Measurements from ENCODE around the gene GUCA1C.

The GUCA1C gene

GRCh38 chr3:108970561-108970960, 16.9 kb upstream of the GUCA1C start:
- TF ChIP-seq CTCF (IDR thresholded peaks at IDR 0.05; ENCODE audit: low read depth, low read length) = no peak

DNA sequence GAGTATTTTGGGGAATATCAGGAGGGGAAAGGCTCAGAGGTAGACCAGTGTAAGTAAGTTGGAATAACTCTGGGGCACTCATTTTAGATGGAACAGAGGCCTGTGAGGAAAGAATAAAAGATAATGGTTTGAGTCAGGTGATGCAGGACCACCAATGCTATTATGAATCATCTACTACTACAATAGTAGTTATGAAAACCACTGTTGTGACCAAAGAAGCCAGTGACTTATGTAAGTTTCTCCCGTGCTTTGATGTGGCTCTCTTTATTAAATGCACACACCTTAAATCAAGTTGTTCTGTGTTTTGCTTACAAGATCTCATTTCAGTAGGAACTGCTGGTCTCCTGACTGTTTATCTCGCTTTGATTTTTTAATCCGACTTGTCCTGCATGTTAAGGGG, 13.1 kb upstream of the GUCA1C start:
- TF ChIP-seq CTCF (IDR thresholded peaks at IDR 0.05; ENCODE audit: low read depth, low read length) = no peak
- H3K4me3 ChIP-seq (replicated peaks in 1 of 2; ENCODE audit: low read depth in 2 of 2, low read length in 2 of 2) = no peak overlapping the region
- no peak for DNase-seq (ENCODE audit: low read depth in 2 of 2)

More at GRCh38 chr3:108970561-108970960, 16.9 kb upstream of the GUCA1C start:
- no peak for DNase-seq (ENCODE audit: low read depth in 2 of 2)
- H3K4me3 ChIP-seq (replicated peaks in 1 of 2; ENCODE audit: low read depth in 2 of 2, low read length in 2 of 2) = no peak overlapping the region

GRCh38 chr3:108959017-108959416, 5.3 kb upstream of the GUCA1C start:
- H3K4me3 ChIP-seq (replicated peaks in 1 of 2; ENCODE audit: low read depth in 2 of 2, low read length in 2 of 2) = no peak overlapping the region
- no peak for TF ChIP-seq CTCF (IDR thresholded peaks at IDR 0.05; ENCODE audit: low read depth, low read length)
- DNase-seq (ENCODE audit: low read depth in 2 of 2) = no peak

DNA sequence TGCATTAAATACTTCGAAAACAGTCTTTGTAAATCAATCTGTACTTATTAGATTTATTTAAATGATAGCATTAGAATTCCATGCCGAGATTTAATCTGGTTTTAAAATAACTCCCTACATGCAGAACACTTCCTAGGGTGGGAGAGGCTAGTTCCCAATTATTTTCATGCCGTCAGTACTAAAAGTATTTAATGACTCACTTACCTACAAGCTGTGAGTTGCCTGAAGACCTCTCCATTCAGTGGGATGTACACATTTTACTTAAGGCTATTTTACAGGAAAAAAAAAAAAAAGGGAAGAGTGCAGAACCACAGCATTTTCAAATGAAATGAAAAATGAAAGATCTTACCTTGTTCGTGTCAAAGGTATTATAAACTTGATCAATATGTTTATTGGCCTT, 469 bp downstream of the GUCA1C start:
- no peak overlapping the region for H3K4me3 ChIP-seq (replicated peaks in 1 of 2; ENCODE audit: low read depth in 2 of 2, low read length in 2 of 2)
- no peak for DNase-seq (ENCODE audit: low read depth in 2 of 2)
- TF ChIP-seq CTCF (IDR thresholded peaks at IDR 0.05; ENCODE audit: low read depth, low read length) = no peak

GRCh38 chr3:108951820-108952501, 1.7 kb downstream of the GUCA1C start:
- H3K4me3 ChIP-seq (replicated peaks in 1 of 2; ENCODE audit: low read depth in 2 of 2, low read length in 2 of 2) = no peak overlapping the region
- no peak for DNase-seq (ENCODE audit: low read depth in 2 of 2)
- no peak for TF ChIP-seq CTCF (IDR thresholded peaks at IDR 0.05; ENCODE audit: low read depth, low read length)

- H3K4me3 ChIP-seq (replicated peaks in 1 of 2; ENCODE audit: low read depth in 2 of 2, low read length in 2 of 2) = no peak overlapping the region
- TF ChIP-seq CTCF (IDR thresholded peaks at IDR 0.05; ENCODE audit: low read depth, low read length) = no peak
- DNase-seq (ENCODE audit: low read depth in 2 of 2) = no peak
Observed at GRCh38 chr3:108947855-108948254, 5.8 kb downstream of the GUCA1C start.

All from cardiac fibroblast (primary cell).